Hematopoietic multipotent progenitor cell treated with erythropoietin and hydrocortisone succinate and interleukin-3 and kit ligand, for 8 days (in vitro differentiated cells): ENCODE results near the gene ARHGAP21.
"Not testable (repeated sequence)": the region's sequence is repeated elsewhere in the genome, so short reads cannot be mapped to it uniquely, and the experiment has no call there.

ENCODE experiments used
- DNase-seq: peaks from one replicate; pipeline ENCODE4 v3.0.0-alpha.2; 2015

The ARHGAP21 gene

GRCh38 chr10:24621035-24621795, 102.5 kb downstream of the ARHGAP21 start:
- DNase-seq: not testable (repeated sequence)

- not testable (repeated sequence) for DNase-seq
Measured at GRCh38 chr10:24619994-24620310, 103.7 kb downstream of the ARHGAP21 start.

GRCh38 chr10:24619291-24619993, 104.2 kb downstream of the ARHGAP21 start:
- DNase-seq: not testable (repeated sequence)

- DNase-seq: no peak
Measured at GRCh38 chr10:24618401-24618800, 105.3 kb downstream of the ARHGAP21 start.

- peak; percentile 73 for DNase-seq
Measured at GRCh38 chr10:24617771-24618396, 105.8 kb downstream of the ARHGAP21 start.

GRCh38 chr10:24616536-24616935, 107.2 kb downstream of the ARHGAP21 start:
- DNase-seq: no peak

- DNase-seq: no peak
Measured at GRCh38 chr10:24606021-24606420, 117.7 kb downstream of the ARHGAP21 start.

GRCh38 chr10:24605141-24605540, 118.5 kb downstream of the ARHGAP21 start:
- DNase-seq: no peak

GRCh38 chr10:24603333-24603732, 120.4 kb downstream of the ARHGAP21 start:
- DNase-seq: no peak

GRCh38 chr10:24597961-24598360, 125.7 kb downstream of the ARHGAP21 start:
- DNase-seq: no peak

GRCh38 chr10:24597426-24597825, 126.3 kb downstream of the ARHGAP21 start:
- no peak for DNase-seq

GRCh38 chr10:24596217-24596930, 127.3 kb downstream of the ARHGAP21 start:
- DNase-seq: no peak

- DNase-seq: no peak
Measured at GRCh38 chr10:24590697-24591457, 132.8 kb downstream of the ARHGAP21 start.

GRCh38 chr10:24589265-24589664, 134.4 kb downstream of the ARHGAP21 start:
- DNase-seq: no peak

GRCh38 chr10:24579906-24580305, 143.8 kb downstream of the ARHGAP21 start:
- DNase-seq: no peak

GRCh38 chr10:24579448-24579847, 144.2 kb downstream of the ARHGAP21 start:
- no peak for DNase-seq

- DNase-seq: no peak
Measured at GRCh38 chr10:24575481-24576002, 148.1 kb downstream of the ARHGAP21 start.

- DNase-seq: peak; percentile 62
Measured at GRCh38 chr10:24574578-24575155, 149.0 kb downstream of the ARHGAP21 start.

GRCh38 chr10:24574161-24574560, 149.5 kb downstream of the ARHGAP21 start:
- DNase-seq: no peak

GRCh38 chr10:24571870-24572450, 151.7 kb downstream of the ARHGAP21 start:
- DNase-seq: no peak

GRCh38 chr10:24570658-24571426, 152.8 kb downstream of the ARHGAP21 start:
- no peak for DNase-seq
